HG02623 (cell line): ENCODE measurements around the gene RPL27.

Experiments used
- ATAC-seq: cut with Tn5 transposase; IDR thresholded peaks from one replicate; pipeline ENCODE4 v1.9.1; 2021; ENCODE audit warnings: moderate library complexity; ENCODE audit not compliant: unreplicated experiment

RPL27 gene

GRCh38 chr17:43051969-43052368 lies 53.8 kb downstream of the RPL27 start:
- no peak for ATAC-seq
